GM23338 (cell line): Measurements from ENCODE around the gene TTC17. TPM values are rescaled to one million over a fixed set of nuclear protein-coding genes. Genes with fewer than 3 reads are reported as not detected.

Source experiments
- ATAC-seq: fragments of 200-7000 bp; cut with Tn5 transposase; 3 replicates; pipeline ENCODE4 v1.9.1; 2020
- DNase-seq: peaks from one replicate; pipeline ENCODE4 v3.0.0-alpha.2; 2015; ENCODE audit warnings: low spot score
- H2AFZ ChIP-seq: fragments of 200-600 bp; sonication (generic); 2 replicates; pipeline ENCODE4 v1.8.0; 2016; ENCODE audit warnings: antibody characterized with exemption, mild to moderate bottlenecking, moderate library complexity
- H3F3A ChIP-seq: fragments of 200-600 bp; sonication (generic); replicated peaks from 2 replicates; pipeline ENCODE4 v1.8.0; 2017; ENCODE audit warnings: antibody characterized with exemption, mixed run types, low read depth
- H3K27ac ChIP-seq: fragments of 200-600 bp; sonication (generic); 2 replicates; pipeline ENCODE4 v1.6.1; 2016; ENCODE audit warnings: low read depth
- H3K27me3 ChIP-seq: fragments of 200-600 bp; sonication (generic); 2 replicates; pipeline ENCODE4 v1.8.0; 2016; ENCODE audit warnings: mild to moderate bottlenecking, mixed run types, moderate library complexity; ENCODE audit not compliant: insufficient read depth
- H3K36me3 ChIP-seq: fragments of 200-600 bp; sonication (generic); 2 replicates; pipeline ENCODE4 v1.8.0; 2016; ENCODE audit warnings: mild to moderate bottlenecking; ENCODE audit not compliant: insufficient read depth
- H3K4me1 ChIP-seq: fragments of 200-600 bp; sonication (generic); 2 replicates; pipeline ENCODE4 v1.8.0; 2016; ENCODE audit warnings: mild to moderate bottlenecking, moderate library complexity; ENCODE audit not compliant: insufficient read depth
- H3K4me2 ChIP-seq: fragments of 200-600 bp; sonication (generic); 2 replicates; pipeline ENCODE4 v1.7.1; 2017; ENCODE audit warnings: mixed run types
- H3K4me3 ChIP-seq: fragments of 200-600 bp; sonication (generic); 2 replicates; pipeline ENCODE4 v1.6.1; 2016; ENCODE audit warnings: mixed run types
- H3K79me2 ChIP-seq: fragments of 200-600 bp; sonication (generic); replicated peaks from 2 replicates; pipeline ENCODE4 v1.8.0; 2017; ENCODE audit warnings: mild to moderate bottlenecking; ENCODE audit not compliant: insufficient read depth
- H3K9me2 ChIP-seq: fragments of 200-600 bp; sonication (generic); 2 replicates; pipeline ENCODE4 v1.8.0; 2017; ENCODE audit not compliant: insufficient read depth
- H4K20me1 ChIP-seq: fragments of 200-600 bp; sonication (generic); replicated peaks from 2 replicates; pipeline ENCODE4 v1.8.0; 2017; ENCODE audit warnings: mild to moderate bottlenecking; ENCODE audit not compliant: insufficient read depth
- H3K27ac Mint-ChIP-seq: 2 replicates; pipeline ENCODE4 v1.8.0; 2020; ENCODE audit warnings: inconsistent platforms, mild to moderate bottlenecking, moderate library complexity, mixed read lengths
- H3K27me3 Mint-ChIP-seq: 3 replicates; pipeline ENCODE4 v1.8.0; 2022; ENCODE audit warnings: low read depth, mild to moderate bottlenecking, moderate library complexity, mixed read lengths, inconsistent platforms; ENCODE audit not compliant: insufficient read depth, poor library complexity
- H3K36me3 Mint-ChIP-seq: 3 replicates; pipeline ENCODE4 v1.8.0; 2021; ENCODE audit warnings: low read depth, mild to moderate bottlenecking, inconsistent platforms, moderate library complexity, mixed read lengths
- H3K4me1 Mint-ChIP-seq: 3 replicates; pipeline ENCODE4 v1.8.0; 2020; ENCODE audit warnings: mild to moderate bottlenecking, inconsistent platforms, mixed read lengths
- H3K4me3 Mint-ChIP-seq: 3 replicates; pipeline ENCODE4 v1.8.0; 2021; ENCODE audit warnings: moderate library complexity, mild to moderate bottlenecking, inconsistent platforms, mixed read lengths
- H3K9me3 Mint-ChIP-seq: 3 replicates; pipeline ENCODE4 v1.8.0; 2020; ENCODE audit warnings: moderate library complexity, mild to moderate bottlenecking, inconsistent platforms, mixed read lengths
- CREB1 ChIP-seq: fragments of 250-450 bp; sonication (Bioruptor Pico); IDR thresholded peaks from 2 replicates; pipeline ENCODE4 v1.5.0; 2020; ENCODE audit warnings: low read depth, mild to moderate bottlenecking, moderate library complexity
- EZH2 ChIP-seq: fragments of 200-600 bp; sonication (generic); IDR thresholded peaks from one replicate; pipeline ENCODE4 v1.8.0; 2017; ENCODE audit warnings: antibody characterized with exemption, mild to moderate bottlenecking, low read depth; ENCODE audit not compliant: unreplicated experiment
- EZH2phosphoT487 ChIP-seq: fragments of 200-600 bp; sonication (generic); IDR thresholded peaks from one replicate; pipeline ENCODE4 v1.8.1; 2018; ENCODE audit warnings: antibody characterized with exemption; ENCODE audit not compliant: unreplicated experiment
- JUNB ChIP-seq: IDR thresholded peaks from one replicate; pipeline ENCODE4 v1.6.1; 2016; ENCODE audit warnings: antibody characterized with exemption; ENCODE audit not compliant: unreplicated experiment
- NANOG ChIP-seq: IDR thresholded peaks from 2 replicates; pipeline ENCODE4 v1.6.1; 2016; ENCODE audit warnings: antibody characterized with exemption, borderline replicate concordance
- POLR2AphosphoS5 ChIP-seq: IDR thresholded peaks from 2 replicates; pipeline ENCODE4 v1.6.1; 2016; ENCODE audit warnings: antibody characterized with exemption, low read depth
- STAT1 ChIP-seq: IDR thresholded peaks from one replicate; pipeline ENCODE4 v1.6.1; 2016; ENCODE audit warnings: antibody characterized with exemption; ENCODE audit not compliant: unreplicated experiment
- ZNF114 ChIP-seq: fragments of 250-450 bp; sonication (Bioruptor Pico); IDR thresholded peaks from 2 replicates; pipeline ENCODE4 v1.5.0; 2020; ENCODE audit warnings: mild to moderate bottlenecking, moderate library complexity
- ZNF331 ChIP-seq: fragments of 250-450 bp; sonication (Bioruptor Pico); IDR thresholded peaks from 2 replicates; pipeline ENCODE4 v1.5.0; 2020; ENCODE audit warnings: low read depth, mild to moderate bottlenecking, moderate library complexity
- polyA plus RNA-seq: library from polyadenylated mRNA; unstranded; fragments of >200 nt; fragmentation: Nextera tagmentation; extraction: Ambion mirVana; gene quantifications from 2 replicates; pipeline ENCODE4 v1.2.1, GENCODE V29; 2016
- total RNA-seq: library from RNA; depleted of rRNA; stranded (reverse); fragments of >200 nt; shearing (Covaris generic); gene quantifications from 2 replicates; pipeline ENCODE4 v1.2.3, GENCODE V29; 2014
- TF ChIP-seq, protein P1 (sequence below): fragments of 250-450 bp; sonication (Bioruptor Pico); IDR thresholded peaks from 2 replicates; pipeline ENCODE4 v1.5.0; 2020; ENCODE audit warnings: mild to moderate bottlenecking, moderate library complexity
- TF ChIP-seq, protein P2 (sequence below): IDR thresholded peaks from 2 replicates; pipeline ENCODE4 v1.6.1; 2016; ENCODE audit warnings: antibody characterized with exemption
- TF ChIP-seq, protein P3 (sequence below): IDR thresholded peaks from one replicate; pipeline ENCODE4 v1.6.1; 2018; ENCODE audit warnings: antibody characterized with exemption; ENCODE audit not compliant: unreplicated experiment
- TF ChIP-seq, protein P4 (sequence below), 2 experiments: fragments of 200-600 bp in 1 of 2; sonication (generic) in 1 of 2; conservative IDR thresholded peaks; 2 replicates each; pipeline versions ENCODE4 v1.5.1 to v1.6.1; 2016 to 2017; ENCODE audit warnings: antibody characterized with exemption in 2 of 2, low read depth in 2 of 2, mild to moderate bottlenecking in 2 of 2, moderate library complexity in 1 of 2

TTC17 gene
- total and polyA plus RNA-seq, 2 experiments from 2014 or later = 59.3 to 87.9 TPM

DNA sequence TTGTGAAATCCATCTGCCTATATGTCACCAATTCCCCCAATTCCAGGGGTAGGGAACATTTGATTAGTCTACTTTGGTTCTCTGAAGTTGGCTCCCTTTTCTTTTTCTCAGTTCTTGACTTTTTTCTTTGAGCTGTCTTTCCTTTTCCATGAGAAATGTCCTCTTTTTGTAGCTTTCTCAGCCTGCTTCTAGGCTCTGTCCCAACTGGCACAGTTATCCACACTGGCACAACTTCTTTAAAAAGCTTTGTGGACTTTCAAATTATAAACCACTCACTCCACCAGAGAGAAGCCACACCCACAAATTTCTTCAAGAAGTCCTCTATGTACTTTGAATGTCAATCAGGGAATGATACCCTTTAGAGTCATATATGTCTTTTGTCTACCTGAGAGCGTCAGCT is 100.5 kb downstream of the TTC17 start:
- Mint-ChIP-seq H3K27me3 (no peaks in the 10 kb centered on the region), H3K9me3 (no peaks in the 10 kb centered on the region), H3K4me3 (no peak overlapping the region), H3K27ac (no peak overlapping the region), H3K36me3 (peaks cover 54% of the 10 kb centered on the region), H3K4me1 (no peaks in the 10 kb centered on the region)
- Histone ChIP-seq H3K36me3 (peaks cover 15% of the 10 kb centered on the region; the same call in 1 of the 2 replicates), H4K20me1 (no peaks in the 10 kb centered on the region), H3K4me2 (no peak overlapping the region), H3K79me2 (no peaks in the 10 kb centered on the region), H3K27me3 (no peaks in the 10 kb centered on the region), H3K4me3 (no peak overlapping the region), H3K9me2 (no peaks in the 10 kb centered on the region), H3F3A (no peaks in the 10 kb centered on the region), H3K27ac (no peak overlapping the region), H2AFZ (no peak overlapping the region), H3K4me1 (no peaks in the 10 kb centered on the region)
- TF ChIP-seq, protein P1, sequence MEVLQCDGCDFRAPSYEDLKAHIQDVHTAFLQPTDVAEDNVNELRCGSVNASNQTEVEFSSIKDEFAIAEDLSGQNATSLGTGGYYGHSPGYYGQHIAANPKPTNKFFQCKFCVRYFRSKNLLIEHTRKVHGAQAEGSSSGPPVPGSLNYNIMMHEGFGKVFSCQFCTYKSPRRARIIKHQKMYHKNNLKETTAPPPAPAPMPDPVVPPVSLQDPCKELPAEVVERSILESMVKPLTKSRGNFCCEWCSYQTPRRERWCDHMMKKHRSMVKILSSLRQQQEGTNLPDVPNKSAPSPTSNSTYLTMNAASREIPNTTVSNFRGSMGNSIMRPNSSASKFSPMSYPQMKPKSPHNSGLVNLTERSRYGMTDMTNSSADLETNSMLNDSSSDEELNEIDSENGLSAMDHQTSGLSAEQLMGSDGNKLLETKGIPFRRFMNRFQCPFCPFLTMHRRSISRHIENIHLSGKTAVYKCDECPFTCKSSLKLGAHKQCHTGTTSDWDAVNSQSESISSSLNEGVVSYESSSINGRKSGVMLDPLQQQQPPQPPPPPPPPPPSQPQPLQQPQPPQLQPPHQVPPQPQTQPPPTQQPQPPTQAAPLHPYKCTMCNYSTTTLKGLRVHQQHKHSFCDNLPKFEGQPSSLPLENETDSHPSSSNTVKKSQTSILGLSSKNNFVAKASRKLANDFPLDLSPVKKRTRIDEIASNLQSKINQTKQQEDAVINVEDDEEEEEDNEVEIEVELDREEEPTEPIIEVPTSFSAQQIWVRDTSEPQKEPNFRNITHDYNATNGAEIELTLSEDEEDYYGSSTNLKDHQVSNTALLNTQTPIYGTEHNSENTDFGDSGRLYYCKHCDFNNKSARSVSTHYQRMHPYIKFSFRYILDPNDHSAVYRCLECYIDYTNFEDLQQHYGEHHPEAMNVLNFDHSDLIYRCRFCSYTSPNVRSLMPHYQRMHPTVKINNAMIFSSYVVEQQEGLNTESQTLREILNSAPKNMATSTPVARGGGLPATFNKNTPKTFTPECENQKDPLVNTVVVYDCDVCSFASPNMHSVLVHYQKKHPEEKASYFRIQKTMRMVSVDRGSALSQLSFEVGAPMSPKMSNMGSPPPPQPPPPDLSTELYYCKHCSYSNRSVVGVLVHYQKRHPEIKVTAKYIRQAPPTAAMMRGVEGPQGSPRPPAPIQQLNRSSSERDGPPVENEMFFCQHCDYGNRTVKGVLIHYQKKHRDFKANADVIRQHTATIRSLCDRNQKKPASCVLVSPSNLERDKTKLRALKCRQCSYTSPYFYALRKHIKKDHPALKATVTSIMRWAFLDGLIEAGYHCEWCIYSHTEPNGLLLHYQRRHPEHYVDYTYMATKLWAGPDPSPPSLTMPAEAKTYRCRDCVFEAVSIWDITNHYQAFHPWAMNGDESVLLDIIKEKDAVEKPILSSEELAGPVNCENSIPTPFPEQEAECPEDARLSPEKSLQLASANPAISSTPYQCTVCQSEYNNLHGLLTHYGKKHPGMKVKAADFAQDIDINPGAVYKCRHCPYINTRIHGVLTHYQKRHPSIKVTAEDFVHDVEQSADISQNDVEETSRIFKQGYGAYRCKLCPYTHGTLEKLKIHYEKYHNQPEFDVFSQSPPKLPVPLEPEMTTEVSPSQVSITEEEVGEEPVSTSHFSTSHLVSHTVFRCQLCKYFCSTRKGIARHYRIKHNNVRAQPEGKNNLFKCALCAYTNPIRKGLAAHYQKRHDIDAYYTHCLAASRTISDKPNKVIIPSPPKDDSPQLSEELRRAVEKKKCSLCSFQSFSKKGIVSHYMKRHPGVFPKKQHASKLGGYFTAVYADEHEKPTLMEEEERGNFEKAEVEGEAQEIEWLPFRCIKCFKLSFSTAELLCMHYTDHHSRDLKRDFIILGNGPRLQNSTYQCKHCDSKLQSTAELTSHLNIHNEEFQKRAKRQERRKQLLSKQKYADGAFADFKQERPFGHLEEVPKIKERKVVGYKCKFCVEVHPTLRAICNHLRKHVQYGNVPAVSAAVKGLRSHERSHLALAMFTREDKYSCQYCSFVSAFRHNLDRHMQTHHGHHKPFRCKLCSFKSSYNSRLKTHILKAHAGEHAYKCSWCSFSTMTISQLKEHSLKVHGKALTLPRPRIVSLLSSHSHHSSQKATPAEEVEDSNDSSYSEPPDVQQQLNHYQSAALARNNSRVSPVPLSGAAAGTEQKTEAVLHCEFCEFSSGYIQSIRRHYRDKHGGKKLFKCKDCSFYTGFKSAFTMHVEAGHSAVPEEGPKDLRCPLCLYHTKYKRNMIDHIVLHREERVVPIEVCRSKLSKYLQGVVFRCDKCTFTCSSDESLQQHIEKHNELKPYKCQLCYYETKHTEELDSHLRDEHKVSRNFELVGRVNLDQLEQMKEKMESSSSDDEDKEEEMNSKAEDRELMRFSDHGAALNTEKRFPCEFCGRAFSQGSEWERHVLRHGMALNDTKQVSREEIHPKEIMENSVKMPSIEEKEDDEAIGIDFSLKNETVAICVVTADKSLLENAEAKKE (CRISPR knock-in tag) = no peak
- TF ChIP-seq, protein P2, sequence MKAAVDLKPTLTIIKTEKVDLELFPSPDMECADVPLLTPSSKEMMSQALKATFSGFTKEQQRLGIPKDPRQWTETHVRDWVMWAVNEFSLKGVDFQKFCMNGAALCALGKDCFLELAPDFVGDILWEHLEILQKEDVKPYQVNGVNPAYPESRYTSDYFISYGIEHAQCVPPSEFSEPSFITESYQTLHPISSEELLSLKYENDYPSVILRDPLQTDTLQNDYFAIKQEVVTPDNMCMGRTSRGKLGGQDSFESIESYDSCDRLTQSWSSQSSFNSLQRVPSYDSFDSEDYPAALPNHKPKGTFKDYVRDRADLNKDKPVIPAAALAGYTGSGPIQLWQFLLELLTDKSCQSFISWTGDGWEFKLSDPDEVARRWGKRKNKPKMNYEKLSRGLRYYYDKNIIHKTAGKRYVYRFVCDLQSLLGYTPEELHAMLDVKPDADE = no peak
- TF ChIP-seq JUNB (no peak), ZNF114 (CRISPR knock-in tag) (no peak), EZH2 (no peak), ZNF331 (CRISPR knock-in tag) (no peak), NANOG (no peak), POLR2AphosphoS5 (no peak), EZH2phosphoT487 (no peak), STAT1 (no peak), CREB1 (CRISPR knock-in tag) (no peak)
- TF ChIP-seq, protein P3, sequence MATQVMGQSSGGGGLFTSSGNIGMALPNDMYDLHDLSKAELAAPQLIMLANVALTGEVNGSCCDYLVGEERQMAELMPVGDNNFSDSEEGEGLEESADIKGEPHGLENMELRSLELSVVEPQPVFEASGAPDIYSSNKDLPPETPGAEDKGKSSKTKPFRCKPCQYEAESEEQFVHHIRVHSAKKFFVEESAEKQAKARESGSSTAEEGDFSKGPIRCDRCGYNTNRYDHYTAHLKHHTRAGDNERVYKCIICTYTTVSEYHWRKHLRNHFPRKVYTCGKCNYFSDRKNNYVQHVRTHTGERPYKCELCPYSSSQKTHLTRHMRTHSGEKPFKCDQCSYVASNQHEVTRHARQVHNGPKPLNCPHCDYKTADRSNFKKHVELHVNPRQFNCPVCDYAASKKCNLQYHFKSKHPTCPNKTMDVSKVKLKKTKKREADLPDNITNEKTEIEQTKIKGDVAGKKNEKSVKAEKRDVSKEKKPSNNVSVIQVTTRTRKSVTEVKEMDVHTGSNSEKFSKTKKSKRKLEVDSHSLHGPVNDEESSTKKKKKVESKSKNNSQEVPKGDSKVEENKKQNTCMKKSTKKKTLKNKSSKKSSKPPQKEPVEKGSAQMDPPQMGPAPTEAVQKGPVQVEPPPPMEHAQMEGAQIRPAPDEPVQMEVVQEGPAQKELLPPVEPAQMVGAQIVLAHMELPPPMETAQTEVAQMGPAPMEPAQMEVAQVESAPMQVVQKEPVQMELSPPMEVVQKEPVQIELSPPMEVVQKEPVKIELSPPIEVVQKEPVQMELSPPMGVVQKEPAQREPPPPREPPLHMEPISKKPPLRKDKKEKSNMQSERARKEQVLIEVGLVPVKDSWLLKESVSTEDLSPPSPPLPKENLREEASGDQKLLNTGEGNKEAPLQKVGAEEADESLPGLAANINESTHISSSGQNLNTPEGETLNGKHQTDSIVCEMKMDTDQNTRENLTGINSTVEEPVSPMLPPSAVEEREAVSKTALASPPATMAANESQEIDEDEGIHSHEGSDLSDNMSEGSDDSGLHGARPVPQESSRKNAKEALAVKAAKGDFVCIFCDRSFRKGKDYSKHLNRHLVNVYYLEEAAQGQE = no peak
- TF ChIP-seq, protein P4, sequence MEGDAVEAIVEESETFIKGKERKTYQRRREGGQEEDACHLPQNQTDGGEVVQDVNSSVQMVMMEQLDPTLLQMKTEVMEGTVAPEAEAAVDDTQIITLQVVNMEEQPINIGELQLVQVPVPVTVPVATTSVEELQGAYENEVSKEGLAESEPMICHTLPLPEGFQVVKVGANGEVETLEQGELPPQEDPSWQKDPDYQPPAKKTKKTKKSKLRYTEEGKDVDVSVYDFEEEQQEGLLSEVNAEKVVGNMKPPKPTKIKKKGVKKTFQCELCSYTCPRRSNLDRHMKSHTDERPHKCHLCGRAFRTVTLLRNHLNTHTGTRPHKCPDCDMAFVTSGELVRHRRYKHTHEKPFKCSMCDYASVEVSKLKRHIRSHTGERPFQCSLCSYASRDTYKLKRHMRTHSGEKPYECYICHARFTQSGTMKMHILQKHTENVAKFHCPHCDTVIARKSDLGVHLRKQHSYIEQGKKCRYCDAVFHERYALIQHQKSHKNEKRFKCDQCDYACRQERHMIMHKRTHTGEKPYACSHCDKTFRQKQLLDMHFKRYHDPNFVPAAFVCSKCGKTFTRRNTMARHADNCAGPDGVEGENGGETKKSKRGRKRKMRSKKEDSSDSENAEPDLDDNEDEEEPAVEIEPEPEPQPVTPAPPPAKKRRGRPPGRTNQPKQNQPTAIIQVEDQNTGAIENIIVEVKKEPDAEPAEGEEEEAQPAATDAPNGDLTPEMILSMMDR (conservative IDR thresholded peaks at IDR 0.05; ENCODE audit: low read depth in 2 of 2) = no peak
- DNase-seq (no peak), ATAC-seq (no peak)
